HepG2 (cell line): ENCODE measurements around the gene PLEKHG5. TPM values are rescaled to one million over a fixed set of nuclear protein-coding genes. Genes with fewer than 3 reads are reported as not detected.

Source experiments
- ATAC-seq: fragments of 200-7000 bp; cut with Tn5 transposase; 3 replicates; pipeline ENCODE4 v1.9.1; 2020; ENCODE audit warnings: mild to moderate bottlenecking, moderate library complexity
- BruUV-seq: library from RNA; stranded (reverse); fragments of 400-500 nt; replicated peaks from 2 replicates; lab custom pipeline; 2021; lab: Mats Ljungman, UMichigan
- CTCF ChIA-PET: fragments of 300-600 bp; formaldehyde crosslinking; extraction: SDS; loops from one replicate; lab custom pipeline; 2021; ENCODE audit warnings: low total read pairs, inconsistent platforms, low intra/inter-chr PET ratio; lab: Yijun Ruan, JAX
- POLR2A ChIA-PET: fragments of 350-600 bp; sonication (Branson Sonifier 250); formaldehyde crosslinking; loops from one replicate; lab custom pipeline; 2020; ENCODE audit warnings: antibody characterized with exemption, inconsistent platforms; lab: Yijun Ruan, JAX
- DNase-seq: peaks from one replicate; pipeline ENCODE4 v3.0.0-alpha.2; 2015; ENCODE audit warnings: low spot score
- FAIRE-seq: peaks from 3 replicates; lab custom pipeline; 2011; peaks lifted over from hg19 to GRCh38; lab: Jason Lieb, UNC
- H2AFZ ChIP-seq: one replicate; pipeline ENCODE4 v1.6.1; 2011; ENCODE audit warnings: low read length, inconsistent platforms
- H3K27ac ChIP-seq: fragments of 300-600 bp; 3 replicates; pipeline ENCODE4 v1.8.0; 2011; ENCODE audit warnings: mixed run types, mild to moderate bottlenecking, mixed read lengths, low read length, inconsistent platforms; ENCODE audit not compliant: insufficient read depth; ENCODE audit errors: extremely low read length
- H3K27me3 ChIP-seq, 2 experiments: fragments of 200-600 bp in 1 of 2; 2 replicates in 1 of 2; 3 replicates in 1 of 2; pipeline versions ENCODE4 v1.6.0 to v1.8.0; 2011; ENCODE audit warnings: low read length in 2 of 2, mild to moderate bottlenecking in 2 of 2, moderate library complexity in 2 of 2, inconsistent platforms in 1 of 2; ENCODE audit not compliant: insufficient read depth in 2 of 2, control insufficient read depth in 1 of 2
- H3K36me3 ChIP-seq, 2 experiments: fragments of 200-600 bp in 1 of 2; replicated peaks in 1 of 2; 2 replicates in 1 of 2; 3 replicates in 1 of 2; pipeline versions ENCODE4 v1.5.1 to v1.8.0; 2011; ENCODE audit warnings: low read length in 2 of 2, inconsistent platforms in 1 of 2; ENCODE audit not compliant: insufficient read depth in 2 of 2, control insufficient read depth in 1 of 2
- H3K4me1 ChIP-seq: 2 replicates; pipeline ENCODE4 v1.5.1; 2012; ENCODE audit warnings: low read length, inconsistent platforms; ENCODE audit not compliant: insufficient read depth
- H3K4me2 ChIP-seq: 2 replicates; pipeline ENCODE4 v1.6.0; 2011; ENCODE audit warnings: low read depth, low read length, inconsistent platforms
- H3K4me3 ChIP-seq, 3 experiments: fragments of 200-600 bp in 1 of 3; sonication (generic), shearing (Covaris generic) in 1 of 3; replicated peaks in 1 of 3; 2 replicates each; pipeline ENCODE4 v1.5.1; 2011 to 2016; ENCODE audit warnings: low read length in 3 of 3, inconsistent platforms in 2 of 3, low read depth in 2 of 3, mild to moderate bottlenecking in 2 of 3, control low read depth in 1 of 3, mixed read lengths in 1 of 3; ENCODE audit not compliant: insufficient read depth in 1 of 3
- H3K79me2 ChIP-seq: one replicate; pipeline ENCODE4 v1.6.1; 2011; ENCODE audit warnings: low read length, inconsistent platforms; ENCODE audit not compliant: insufficient read depth
- H3K9ac ChIP-seq: 2 replicates; pipeline ENCODE4 v1.6.0; 2011; ENCODE audit warnings: mild to moderate bottlenecking, low read depth, low read length, inconsistent platforms; ENCODE audit not compliant: insufficient read depth
- H3K9me3 ChIP-seq: 2 replicates; pipeline ENCODE4 v1.5.1; 2012; ENCODE audit warnings: mild to moderate bottlenecking, low read length
- H4K20me1 ChIP-seq: 2 replicates; pipeline ENCODE4 v1.6.0; 2011; ENCODE audit warnings: inconsistent platforms, mild to moderate bottlenecking, low read length, moderate library complexity; ENCODE audit not compliant: insufficient read depth
- AHR ChIP-seq: IDR thresholded peaks from 2 replicates; pipeline ENCODE4 v1.6.1; 2018; ENCODE audit warnings: missing genetic modification reagents, missing compliant biosample characterization
- AKAP8 ChIP-seq: sonication (generic); formaldehyde crosslinking; IDR thresholded peaks from 2 replicates; pipeline ENCODE4 v1.5.1; 2020; ENCODE audit warnings: mild to moderate bottlenecking, missing genetic modification reagents
- BHLHE40 ChIP-seq: IDR thresholded peaks from 2 replicates; pipeline ENCODE4 v1.6.1; 2011; ENCODE audit warnings: low read length, improper control_type of control experiment
- DBP ChIP-seq: sonication (generic); formaldehyde crosslinking; IDR thresholded peaks from 2 replicates; pipeline ENCODE4 v1.4.0; 2020; ENCODE audit warnings: missing genetic modification reagents; ENCODE audit errors: not compliant biosample characterization
- ERF ChIP-seq: IDR thresholded peaks from 2 replicates; pipeline ENCODE4 v1.6.1; 2018; ENCODE audit warnings: missing biosample characterization, missing genetic modification reagents
- GABPB1 ChIP-seq: IDR thresholded peaks from 2 replicates; pipeline ENCODE4 v1.6.1; 2016; ENCODE audit warnings: mild to moderate bottlenecking, missing genetic modification reagents, moderate library complexity, missing compliant biosample characterization
- GFI1 ChIP-seq: sonication (generic); formaldehyde crosslinking; IDR thresholded peaks from 2 replicates; pipeline ENCODE4 v1.5.0; 2020; ENCODE audit warnings: missing genetic modification reagents, mild to moderate bottlenecking, borderline replicate concordance
- KDM2A ChIP-seq: sonication (generic); formaldehyde crosslinking; IDR thresholded peaks from 2 replicates; pipeline ENCODE4 v1.4.0; 2020; ENCODE audit warnings: low read depth, missing genetic modification reagents, borderline replicate concordance
- KLF12 ChIP-seq: sonication (generic); formaldehyde crosslinking; IDR thresholded peaks from 2 replicates; pipeline ENCODE4 v1.4.0; 2020; ENCODE audit warnings: missing genetic modification reagents, borderline replicate concordance
- MYC ChIP-seq: sonication (generic); formaldehyde crosslinking; IDR thresholded peaks from 2 replicates; pipeline ENCODE4 v1.9.0; 2021; ENCODE audit warnings: missing genetic modification reagents, borderline replicate concordance
- NONO ChIP-seq, 2 experiments: fragments of 450-650 bp in 1 of 2; sonication (generic) in 1 of 2; formaldehyde crosslinking in 1 of 2; IDR thresholded peaks in 1 of 2; conservative IDR thresholded peaks in 1 of 2; 2 replicates each; pipeline versions ENCODE4 v1.6.1 to v1.8.0; 2017 to 2022; ENCODE audit warnings: mild to moderate bottlenecking in 1 of 2, missing genetic modification reagents in 1 of 2, moderate library complexity in 1 of 2
- NR2F6 ChIP-seq, 2 experiments: IDR thresholded peaks; 2 replicates each; pipeline ENCODE4 v1.6.1; 2016; ENCODE audit warnings: antibody characterized with exemption in 1 of 2, mild to moderate bottlenecking in 1 of 2
- POLR2AphosphoS5 ChIP-seq: IDR thresholded peaks from 2 replicates; pipeline ENCODE4 v1.6.1; 2012; ENCODE audit warnings: low read depth, low read length
- SRSF1 ChIP-seq: fragments of 200-400 bp; formaldehyde crosslinking; optimal IDR thresholded peaks from 2 replicates; pipeline ENCODE3; 2017; ENCODE audit warnings: mild to moderate bottlenecking, low read depth, low read length, moderate library complexity
- TFAP4 ChIP-seq: sonication (generic); IDR thresholded peaks from 2 replicates; pipeline ENCODE4 v1.6.1; 2016; ENCODE audit warnings: low read depth, borderline replicate concordance
- ZC3H13 ChIP-seq: sonication (generic); formaldehyde crosslinking; IDR thresholded peaks from 2 replicates; pipeline ENCODE4 v1.8.1; 2023; ENCODE audit warnings: mild to moderate bottlenecking, missing genetic modification reagents, moderate library complexity
- ZNF256 ChIP-seq: sonication (generic); formaldehyde crosslinking; conservative IDR thresholded peaks from 2 replicates; pipeline ENCODE4 v1.4.0; 2020; ENCODE audit warnings: missing genetic modification reagents
- ZNF501 ChIP-seq: sonication (generic); formaldehyde crosslinking; IDR thresholded peaks from 2 replicates; pipeline ENCODE4 v1.5.1; 2020; ENCODE audit warnings: mild to moderate bottlenecking, moderate library complexity, missing genetic modification reagents
- ZNF598 ChIP-seq: sonication (generic); formaldehyde crosslinking; IDR thresholded peaks from 2 replicates; pipeline ENCODE4 v1.5.1; 2020; ENCODE audit warnings: mild to moderate bottlenecking, missing genetic modification reagents, borderline replicate concordance
- ZSCAN9 ChIP-seq: IDR thresholded peaks from 2 replicates; pipeline ENCODE4 v1.6.1; 2016; ENCODE audit warnings: borderline replicate concordance
- WGBS: methylation state at CpG from one replicate; pipeline ENCODE4 v1.1.6; 2017; ENCODE audit warnings: low lambda C conversion rate; 5-methylcytosine and 5-hydroxymethylcytosine counted together
- in situ Hi-C: cut with HindIII; loops from 2 replicates; pipeline ENCODE4 v1.10.0; 2017; ENCODE audit warnings: low pct_unique_long_range_greater_than_20kb; ENCODE audit not compliant: extremely low pct_ligation_motif_present
- intact Hi-C: fragments of 100-400 bp; cut with micrococcal nuclease; formaldehyde crosslinking; loops from one replicate; pipeline ENCODE4 v1.10.0; 2022; ENCODE audit not compliant: unreplicated experiment
- polyA plus RNA-seq, 8 experiments: library from polyadenylated mRNA; depleted of rRNA in 3 of 8; stranded (reverse) in 7 of 8; unstranded in 1 of 8; fragments of >200 nt; fragmentation: Illumina TruSeq in 4 of 8; extraction: Trizol in 4 of 8; gene quantifications; 2 replicates each; pipeline versions ENCODE4 v1.2.1 to v1.2.3, GENCODE V29; 2011 to 2016; ENCODE audit warnings: low read depth in 4 of 8, missing spikeins in 1 of 8, mixed read lengths in 1 of 8; ENCODE audit not compliant: insufficient read depth in 1 of 8
- total RNA-seq, 5 experiments: library from RNA; depleted of rRNA; stranded (reverse); fragments of >200 nt; fragmentation: Illumina TruSeq; extraction: Trizol; gene quantifications; 2 replicates each; pipeline ENCODE4 v1.2.3, GENCODE V29; 2016; ENCODE audit warnings: low read depth in 1 of 5

The PLEKHG5 gene
- total and polyA plus RNA-seq, 2 of the 13 experiments (the other 11 are each of a cell fraction or from before 2014, with no cell fraction given), result 1.9 to 3.5 TPM

GRCh38 chr1:6445062-6445763, 46.3 kb downstream of the PLEKHG5 start:
- peak; percentile 98 for FAIRE-seq
- ATAC-seq, result peak; percentile 20
- Histone ChIP-seq H3K27ac (peak overlapping the region; percentile 62), H3K36me3 (no peaks in the 10 kb centered on the region), H4K20me1 (no peaks in the 10 kb centered on the region), H3K9ac (peak overlapping the region; percentile 58), H3K27me3 (peaks cover 0 to 1% of the 10 kb centered on the region in 2 experiments; a peak in 2 of 5 replicates), H2AFZ (no peak overlapping the region), H3K4me3 (peak overlapping the region; percentile 50 to 78 (median 60); a peak in 5 of 6 replicates), H3K4me2 (peak overlapping the region; percentile 73), H3K9me3 (no peaks in the 10 kb centered on the region), H3K4me1 (peaks cover 42% of the 10 kb centered on the region), H3K79me2 (peaks cover 14% of the 10 kb centered on the region)
- intact Hi-C loops, result loop anchor here (1.0 to 10.0 kb wide), 2 partner anchors 30 to 650 kb away; no protein-coding TSS in a partner anchor
- no TSS peak for BruUV-seq
- in situ Hi-C loops, result no loop called here
- WGBS, result 27% methylated on average over 2 of the region's 19 CpGs
- DNase-seq, result peak; percentile 74
- CTCF ChIA-PET, result interaction anchor here (1.0 to 1.6 kb wide), 3 partner anchors 19 to 30 kb away, joined by 3 to 5 read pairs (median 4); no protein-coding TSS in a partner anchor
- POLR2A ChIA-PET, result interaction anchor here (1.5 kb wide), 1 partner anchor 45 kb away, joined by 4 read pairs; no protein-coding TSS in a partner anchor
- TF ChIP-seq GFI1 (CRISPR knock-in tag), result peak; percentile 29; the same call in 1 of the 2 replicates
- peak; percentile 78; the same call in 1 of the 2 replicates for TF ChIP-seq AKAP8 (CRISPR knock-in tag)
- 0 out of 2 replicates have a peak, but pooled peaks have one; percentile 51 for TF ChIP-seq AHR (CRISPR knock-in tag)
- TF ChIP-seq DBP (CRISPR knock-in tag), result no peak
- TF ChIP-seq ZNF256 (CRISPR knock-in tag), result no peak
- peak; percentile 53; the same call in 1 of the 2 replicates for TF ChIP-seq NR2F6 (IDR thresholded peaks at IDR 0.05)
- TF ChIP-seq NR2F6 (CRISPR knock-in tag; IDR thresholded peaks at IDR 0.05), result peak; percentile 72
- 0 out of 2 replicates have a peak, but pooled peaks have one; percentile 76 for TF ChIP-seq ZC3H13 (CRISPR knock-in tag)
- no peak for TF ChIP-seq NONO (IDR thresholded peaks at IDR 0.05)
- TF ChIP-seq NONO (CRISPR knock-in tag; conservative IDR thresholded peaks at IDR 0.05), result peak; percentile 55
- TF ChIP-seq BHLHE40, result 0 out of 2 replicates have a peak, but pooled peaks have one; percentile 31
- peak; percentile 30; the same call in 1 of the 2 replicates for TF ChIP-seq ZNF501 (CRISPR knock-in tag)
- 0 out of 2 replicates have a peak, but pooled peaks have one; percentile 27 for TF ChIP-seq GABPB1
- TF ChIP-seq TFAP4, result peak; percentile 13; the same call in 1 of the 2 replicates
- TF ChIP-seq KDM2A (CRISPR knock-in tag), result peak; percentile 56; the same call in 1 of the 2 replicates
- no peak for TF ChIP-seq ZSCAN9 (CRISPR knock-in tag)
- TF ChIP-seq SRSF1, result no peak
- peak; percentile 60; the same call in 1 of the 2 replicates for TF ChIP-seq ZNF598
- peak; percentile 61; the same call in 1 of the 2 replicates for TF ChIP-seq ERF
- peak; percentile 67; the same call in 1 of the 2 replicates for TF ChIP-seq MYC (CRISPR knock-in tag)
- TF ChIP-seq POLR2AphosphoS5, result peak; percentile 69
- no peak for TF ChIP-seq KLF12 (CRISPR knock-in tag)
